Activated T-helper 2 cell treated with anti-CD3 and anti-CD28 coated beads, Interferon-gamma antibody, Interleukin-2, Interleukin-4, amounts not matched to agents 10 μg/mL and 5 μg/mL and 100 μg/mL, durations not matched to agents 14 hours and 24 hours and 36 hours (primary cell): ENCODE results near the gene DCUN1D2. TPM values are rescaled to one million over a fixed set of nuclear protein-coding genes. Genes with fewer than 3 reads are reported as not detected.

Experiments used
- DNase-seq: peaks from one replicate; pipeline ENCODE4 v3.0.0; 2021; ENCODE audit warnings: low spot score
- H3K27ac Mint-ChIP-seq: one replicate; pipeline ENCODE4 v1.8.0; 2021; ENCODE audit warnings: mixed read lengths
- H3K27me3 Mint-ChIP-seq: one replicate; pipeline ENCODE4 v1.8.0; 2021; ENCODE audit warnings: low read depth, mixed read lengths
- H3K36me3 Mint-ChIP-seq: one replicate; pipeline ENCODE4 v1.8.0; 2021; ENCODE audit warnings: low read depth, mixed read lengths
- H3K4me1 Mint-ChIP-seq: one replicate; pipeline ENCODE4 v1.8.0; 2021; ENCODE audit warnings: low read depth, mixed read lengths
- H3K4me3 Mint-ChIP-seq: one replicate; pipeline ENCODE4 v1.8.0; 2021; ENCODE audit warnings: low read depth, mild to moderate bottlenecking, moderate library complexity, mixed read lengths
- H3K9me3 Mint-ChIP-seq: one replicate; pipeline ENCODE4 v1.8.0; 2021; ENCODE audit warnings: mixed read lengths
- intact Hi-C: fragments of 100-400 bp; cut with micrococcal nuclease; formaldehyde crosslinking; loops from one replicate; pipeline ENCODE4 v1.15.1; 2023
- total RNA-seq: library from RNA; stranded (reverse); gene quantifications from 2 replicates; pipeline ENCODE4 v1.2.3, GENCODE V29; 2022

DCUN1D2 gene
- total RNA-seq, 1 donor from 2014 or later: 25.5 TPM

GRCh38 chr13:113425941-113426590 lies 64.4 kb downstream of the DCUN1D2 start:
- Mint-ChIP-seq H3K27ac (no peak overlapping the region), H3K4me3 (no peak overlapping the region), H3K4me1 (no peaks in the 10 kb centered on the region), H3K9me3 (no peaks in the 10 kb centered on the region), H3K27me3 (no peaks in the 10 kb centered on the region), H3K36me3 (no peaks in the 10 kb centered on the region)
- intact Hi-C loops: no loop called here
- no peak for DNase-seq

GRCh38 chr13:113423520-113424163 lies 66.9 kb downstream of the DCUN1D2 start:
- Mint-ChIP-seq H3K36me3 (no peaks in the 10 kb centered on the region), H3K27me3 (no peaks in the 10 kb centered on the region), H3K4me3 (no peak overlapping the region), H3K27ac (no peak overlapping the region), H3K4me1 (no peaks in the 10 kb centered on the region), H3K9me3 (no peaks in the 10 kb centered on the region)
- no peak for DNase-seq
- intact Hi-C loops: no loop called here

GRCh38 chr13:113422807-113423519 lies 67.5 kb downstream of the DCUN1D2 start:
- H3K27me3 Mint-ChIP-seq: no peaks in the 10 kb centered on the region
- DNase-seq: no peak
- no peak overlapping the region for H3K4me3 Mint-ChIP-seq
- H3K4me1 Mint-ChIP-seq: no peaks in the 10 kb centered on the region
- H3K36me3 Mint-ChIP-seq: no peaks in the 10 kb centered on the region
- intact Hi-C loops: no loop called here
- no peak overlapping the region for H3K27ac Mint-ChIP-seq
- no peaks in the 10 kb centered on the region for H3K9me3 Mint-ChIP-seq

GRCh38 chr13:113421673-113422270 lies 68.7 kb downstream of the DCUN1D2 start:
- Mint-ChIP-seq H3K27ac (no peak overlapping the region), H3K9me3 (no peaks in the 10 kb centered on the region), H3K27me3 (no peaks in the 10 kb centered on the region), H3K4me1 (no peaks in the 10 kb centered on the region), H3K36me3 (no peaks in the 10 kb centered on the region), H3K4me3 (no peak overlapping the region)
- intact Hi-C loops: no loop called here
- no peak for DNase-seq

GRCh38 chr13:113420833-113421600 lies 69.5 kb downstream of the DCUN1D2 start:
- no peaks in the 10 kb centered on the region for H3K36me3 Mint-ChIP-seq
- no peaks in the 10 kb centered on the region for H3K27me3 Mint-ChIP-seq
- DNase-seq: no peak
- intact Hi-C loops: no loop called here
- no peaks in the 10 kb centered on the region for H3K4me1 Mint-ChIP-seq
- no peaks in the 10 kb centered on the region for H3K9me3 Mint-ChIP-seq
- no peak overlapping the region for H3K27ac Mint-ChIP-seq
- H3K4me3 Mint-ChIP-seq: no peak overlapping the region

- H3K27me3 Mint-ChIP-seq: no peaks in the 10 kb centered on the region
- no peaks in the 10 kb centered on the region for H3K9me3 Mint-ChIP-seq
- H3K4me1 Mint-ChIP-seq: no peaks in the 10 kb centered on the region
- intact Hi-C loops: no loop called here
- H3K36me3 Mint-ChIP-seq: no peaks in the 10 kb centered on the region
- no peak overlapping the region for H3K4me3 Mint-ChIP-seq
- DNase-seq: no peak
- H3K27ac Mint-ChIP-seq: no peak overlapping the region
Measured at GRCh38 chr13:113420232-113420631, 70.3 kb downstream of the DCUN1D2 start.

GRCh38 chr13:113419531-113420193 lies 70.8 kb downstream of the DCUN1D2 start:
- no peak overlapping the region for H3K4me3 Mint-ChIP-seq
- no peak overlapping the region for H3K27ac Mint-ChIP-seq
- no peaks in the 10 kb centered on the region for H3K9me3 Mint-ChIP-seq
- intact Hi-C loops: no loop called here
- no peaks in the 10 kb centered on the region for H3K4me1 Mint-ChIP-seq
- no peak for DNase-seq
- H3K36me3 Mint-ChIP-seq: no peaks in the 10 kb centered on the region
- no peaks in the 10 kb centered on the region for H3K27me3 Mint-ChIP-seq

- Mint-ChIP-seq H3K4me1 (no peaks in the 10 kb centered on the region), H3K9me3 (no peaks in the 10 kb centered on the region), H3K27me3 (no peaks in the 10 kb centered on the region)
Measured at GRCh38 chr13:113418722-113419049, 71.8 kb downstream of the DCUN1D2 start.

GRCh38 chr13:113417836-113418721 lies 72.4 kb downstream of the DCUN1D2 start:
- DNase-seq: no peak
- Mint-ChIP-seq H3K9me3 (no peaks in the 10 kb centered on the region), H3K27me3 (no peaks in the 10 kb centered on the region), H3K4me1 (no peaks in the 10 kb centered on the region), H3K36me3 (no peaks in the 10 kb centered on the region), H3K4me3 (no peak overlapping the region), H3K27ac (no peak overlapping the region)
- intact Hi-C loops: no loop called here

More at GRCh38 chr13:113418722-113419049, 71.8 kb downstream of the DCUN1D2 start:
- Mint-ChIP-seq H3K27ac (no peak overlapping the region), H3K36me3 (no peaks in the 10 kb centered on the region), H3K4me3 (no peak overlapping the region)
- intact Hi-C loops: no loop called here
- DNase-seq: no peak

- no peak overlapping the region for H3K4me3 Mint-ChIP-seq
- H3K36me3 Mint-ChIP-seq: no peaks in the 10 kb centered on the region
- no peaks in the 10 kb centered on the region for H3K9me3 Mint-ChIP-seq
- H3K4me1 Mint-ChIP-seq: no peaks in the 10 kb centered on the region
- no peak for DNase-seq
- H3K27ac Mint-ChIP-seq: no peak overlapping the region
- no peaks in the 10 kb centered on the region for H3K27me3 Mint-ChIP-seq
- intact Hi-C loops: no loop called here
Measured at GRCh38 chr13:113417008-113417751, 73.3 kb downstream of the DCUN1D2 start.

- Mint-ChIP-seq H3K27me3 (no peaks in the 10 kb centered on the region), H3K27ac (no peak overlapping the region), H3K4me3 (no peak overlapping the region), H3K4me1 (no peaks in the 10 kb centered on the region), H3K9me3 (no peaks in the 10 kb centered on the region), H3K36me3 (no peaks in the 10 kb centered on the region)
- DNase-seq: no peak
- intact Hi-C loops: no loop called here
Measured at GRCh38 chr13:113415825-113416224, 74.7 kb downstream of the DCUN1D2 start.
